ENCODE measurements around the gene PTPRN2. TPM values are rescaled to one million over a fixed set of nuclear protein-coding genes. Genes with fewer than 3 reads are reported as not detected.

The PTPRN2 gene
- total RNA-seq, 2 experiments from 2014 or later = 4.7 to 4.8 TPM

GRCh38 chr7:157558516-157558874 lies 1029.1 kb downstream of the PTPRN2 start:
- CTCF ChIA-PET = no interaction called here
- DNase-seq = no peak
- H3K36me3 Mint-ChIP-seq (ENCODE audit: low read depth) = no peaks in the 10 kb centered on the region
- H3K27ac Mint-ChIP-seq = no peak overlapping the region
- H3K4me3 Mint-ChIP-seq = no peak overlapping the region
- POLR2A ChIA-PET = no interaction called here
- no peaks in the 10 kb centered on the region for H3K4me1 Mint-ChIP-seq
- H3K27me3 Mint-ChIP-seq = no peaks in the 10 kb centered on the region
- H3K9me3 Mint-ChIP-seq = no peaks in the 10 kb centered on the region

- no peaks in the 10 kb centered on the region for H3K36me3 Mint-ChIP-seq (ENCODE audit: low read depth)
- ChIA-PET CTCF (interaction anchor here (0.6 kb wide), 1 partner anchor 75 kb away, joined by 3 read pairs; no protein-coding TSS in a partner anchor), POLR2A (no interaction called here)
- no peak for DNase-seq
- no peaks in the 10 kb centered on the region for H3K27me3 Mint-ChIP-seq
- no peak overlapping the region for H3K4me3 Mint-ChIP-seq
- no peaks in the 10 kb centered on the region for H3K9me3 Mint-ChIP-seq
- H3K27ac Mint-ChIP-seq = no peak overlapping the region
- no peaks in the 10 kb centered on the region for H3K4me1 Mint-ChIP-seq
Measured at GRCh38 chr7:157558061-157558460, 1029.6 kb downstream of the PTPRN2 start.

GRCh38 chr7:157557263-157557662 lies 1030.4 kb downstream of the PTPRN2 start:
- no peaks in the 10 kb centered on the region for H3K4me1 Mint-ChIP-seq
- ChIA-PET CTCF (no interaction called here), POLR2A (no interaction called here)
- no peak overlapping the region for H3K27ac Mint-ChIP-seq
- no peak for DNase-seq
- H3K9me3 Mint-ChIP-seq = no peaks in the 10 kb centered on the region
- H3K36me3 Mint-ChIP-seq (ENCODE audit: low read depth) = no peaks in the 10 kb centered on the region
- no peaks in the 10 kb centered on the region for H3K27me3 Mint-ChIP-seq
- H3K4me3 Mint-ChIP-seq = no peak overlapping the region

- ChIA-PET POLR2A (no interaction called here), CTCF (no interaction called here)
- Mint-ChIP-seq H3K36me3 (ENCODE audit: low read depth) (no peaks in the 10 kb centered on the region), H3K27ac (no peak overlapping the region), H3K4me1 (no peaks in the 10 kb centered on the region), H3K27me3 (no peaks in the 10 kb centered on the region), H3K4me3 (no peak overlapping the region), H3K9me3 (no peaks in the 10 kb centered on the region)
- DNase-seq = no peak
Measured at GRCh38 chr7:157556642-157556944, 1031.0 kb downstream of the PTPRN2 start.

GRCh38 chr7:157555944-157556641 lies 1031.5 kb downstream of the PTPRN2 start:
- Mint-ChIP-seq H3K4me3 (no peak overlapping the region), H3K36me3 (ENCODE audit: low read depth) (no peaks in the 10 kb centered on the region), H3K27ac (no peak overlapping the region), H3K9me3 (no peaks in the 10 kb centered on the region), H3K27me3 (no peaks in the 10 kb centered on the region), H3K4me1 (no peaks in the 10 kb centered on the region)
- no peak for DNase-seq
- ChIA-PET CTCF (no interaction called here), POLR2A (no interaction called here)

- no peak overlapping the region for H3K27ac Mint-ChIP-seq
- H3K4me3 Mint-ChIP-seq = no peak overlapping the region
- no peaks in the 10 kb centered on the region for H3K4me1 Mint-ChIP-seq
- ChIA-PET POLR2A (no interaction called here), CTCF (no interaction called here)
- no peaks in the 10 kb centered on the region for H3K9me3 Mint-ChIP-seq
- DNase-seq = no peak
- no peaks in the 10 kb centered on the region for H3K36me3 Mint-ChIP-seq (ENCODE audit: low read depth)
- no peaks in the 10 kb centered on the region for H3K27me3 Mint-ChIP-seq
Measured at GRCh38 chr7:157555313-157555712, 1032.3 kb downstream of the PTPRN2 start.

- DNase-seq = no peak
- no peaks in the 10 kb centered on the region for H3K4me1 Mint-ChIP-seq
- POLR2A ChIA-PET = no interaction called here
- H3K36me3 Mint-ChIP-seq (ENCODE audit: low read depth) = no peaks in the 10 kb centered on the region
- H3K27ac Mint-ChIP-seq = no peak overlapping the region
- CTCF ChIA-PET = no interaction called here
- no peak overlapping the region for H3K4me3 Mint-ChIP-seq
- no peaks in the 10 kb centered on the region for H3K27me3 Mint-ChIP-seq
- H3K9me3 Mint-ChIP-seq = no peaks in the 10 kb centered on the region
Measured at GRCh38 chr7:157554393-157555238, 1033.0 kb downstream of the PTPRN2 start.

GRCh38 chr7:157553256-157553655 lies 1034.4 kb downstream of the PTPRN2 start:
- H3K27ac Mint-ChIP-seq = no peak overlapping the region
- no peak overlapping the region for H3K4me3 Mint-ChIP-seq
- H3K36me3 Mint-ChIP-seq (ENCODE audit: low read depth) = no peaks in the 10 kb centered on the region
- POLR2A ChIA-PET = no interaction called here
- no peaks in the 10 kb centered on the region for H3K9me3 Mint-ChIP-seq
- H3K27me3 Mint-ChIP-seq = no peaks in the 10 kb centered on the region
- CTCF ChIA-PET = no interaction called here
- DNase-seq = no peak
- no peaks in the 10 kb centered on the region for H3K4me1 Mint-ChIP-seq

- POLR2A ChIA-PET = no interaction called here
- CTCF ChIA-PET = no interaction called here
- Mint-ChIP-seq H3K36me3 (ENCODE audit: low read depth) (no peaks in the 10 kb centered on the region), H3K4me3 (no peak overlapping the region), H3K27ac (no peak overlapping the region), H3K4me1 (no peaks in the 10 kb centered on the region), H3K9me3 (no peaks in the 10 kb centered on the region), H3K27me3 (no peaks in the 10 kb centered on the region)
- DNase-seq = no peak
Measured at GRCh38 chr7:157552295-157552993, 1035.2 kb downstream of the PTPRN2 start.

GRCh38 chr7:157551325-157552070 lies 1036.1 kb downstream of the PTPRN2 start:
- Mint-ChIP-seq H3K27ac (no peak overlapping the region), H3K4me3 (no peak overlapping the region), H3K27me3 (no peaks in the 10 kb centered on the region), H3K9me3 (no peaks in the 10 kb centered on the region), H3K36me3 (ENCODE audit: low read depth) (no peaks in the 10 kb centered on the region), H3K4me1 (no peaks in the 10 kb centered on the region)
- DNase-seq = no peak
- ChIA-PET CTCF (no interaction called here), POLR2A (no interaction called here)

- ChIA-PET CTCF (no interaction called here), POLR2A (interaction anchor here (1.2 kb wide), 1 partner anchor 76 kb away, joined by 3 read pairs; no protein-coding TSS in a partner anchor)
- H3K9me3 Mint-ChIP-seq = no peaks in the 10 kb centered on the region
- H3K4me1 Mint-ChIP-seq = no peaks in the 10 kb centered on the region
- H3K4me3 Mint-ChIP-seq = no peak overlapping the region
- no peaks in the 10 kb centered on the region for H3K36me3 Mint-ChIP-seq (ENCODE audit: low read depth)
- no peaks in the 10 kb centered on the region for H3K27me3 Mint-ChIP-seq
- no peak for DNase-seq
- no peak overlapping the region for H3K27ac Mint-ChIP-seq
Measured at GRCh38 chr7:157550300-157551275, 1037.0 kb downstream of the PTPRN2 start.

GRCh38 chr7:157549612-157550299 lies 1037.9 kb downstream of the PTPRN2 start:
- H3K4me3 Mint-ChIP-seq = no peak overlapping the region
- H3K4me1 Mint-ChIP-seq = no peaks in the 10 kb centered on the region
- no peaks in the 10 kb centered on the region for H3K27me3 Mint-ChIP-seq
- H3K27ac Mint-ChIP-seq = no peak overlapping the region
- peaks cover under 1% of the 10 kb centered on the region for H3K36me3 Mint-ChIP-seq (ENCODE audit: low read depth)
- ChIA-PET CTCF (no interaction called here), POLR2A (interaction anchor here (1.2 kb wide), 1 partner anchor 75 kb away, joined by 3 read pairs; no protein-coding TSS in a partner anchor)
- DNase-seq = no peak
- peaks cover 4% of the 10 kb centered on the region for H3K9me3 Mint-ChIP-seq
